Astrocyte (in vitro differentiated cells and primary cell): ENCODE results near the gene SLC25A10. TPM values are rescaled to one million over a fixed set of nuclear protein-coding genes. Genes with fewer than 3 reads are reported as not detected.

Experiments
- DNase-seq: peaks from one replicate; pipeline ENCODE4 v3.0.0-alpha.2; 2010; ENCODE audit warnings: low read depth
- FAIRE-seq: peaks from 2 replicates; lab custom pipeline; 2011; peaks lifted over from hg19 to GRCh38; lab: Jason Lieb, UNC
- H2AFZ ChIP-seq: 2 replicates; pipeline ENCODE4 v1.6.0; 2012; ENCODE audit warnings: low read depth, low read length, inconsistent platforms
- H3K27ac ChIP-seq: 2 replicates; pipeline ENCODE4 v1.5.1; 2011; ENCODE audit warnings: low read depth, low read length, inconsistent platforms
- H3K27me3 ChIP-seq: 2 replicates; pipeline ENCODE4 v1.6.0; 2011; ENCODE audit warnings: low read length, inconsistent platforms; ENCODE audit not compliant: insufficient read depth
- H3K36me3 ChIP-seq: 2 replicates; pipeline ENCODE4 v1.5.1; 2011; ENCODE audit warnings: low read length, inconsistent platforms; ENCODE audit not compliant: insufficient read depth
- H3K4me1 ChIP-seq: 2 replicates; pipeline ENCODE4 v1.5.1; 2011; ENCODE audit warnings: low read length, inconsistent platforms; ENCODE audit not compliant: insufficient read depth
- H3K4me2 ChIP-seq: 2 replicates; pipeline ENCODE4 v1.6.0; 2012; ENCODE audit warnings: low read length, inconsistent platforms
- H3K4me3 ChIP-seq: 2 replicates; pipeline ENCODE4 v1.5.1; 2011; ENCODE audit warnings: low read depth, mild to moderate bottlenecking, low read length, inconsistent platforms; ENCODE audit not compliant: insufficient read depth
- H3K79me2 ChIP-seq: 2 replicates; pipeline ENCODE4 v1.6.0; 2012; ENCODE audit warnings: mild to moderate bottlenecking, low read length, inconsistent platforms; ENCODE audit not compliant: insufficient read depth
- H3K9ac ChIP-seq: 2 replicates; pipeline ENCODE4 v1.6.0; 2012; ENCODE audit warnings: mild to moderate bottlenecking, low read length, inconsistent platforms
- H3K9me3 ChIP-seq: 2 replicates; pipeline ENCODE4 v1.5.1; 2012; ENCODE audit warnings: low read depth, mild to moderate bottlenecking, low read length, inconsistent platforms; ENCODE audit not compliant: insufficient read depth
- H4K20me1 ChIP-seq: 2 replicates; pipeline ENCODE4 v1.6.0; 2012; ENCODE audit warnings: low read length, inconsistent platforms; ENCODE audit not compliant: insufficient read depth
- H3K27ac Mint-ChIP-seq: one replicate; pipeline ENCODE4 v1.8.0; 2021; ENCODE audit warnings: mild to moderate bottlenecking, mixed read lengths; ENCODE audit not compliant: unreplicated experiment
- H3K27me3 Mint-ChIP-seq: one replicate; pipeline ENCODE4 v1.8.0; 2021; ENCODE audit warnings: low read depth, mixed read lengths; ENCODE audit not compliant: unreplicated experiment
- H3K36me3 Mint-ChIP-seq: one replicate; pipeline ENCODE4 v1.8.0; 2021; ENCODE audit warnings: low read depth, mixed read lengths; ENCODE audit not compliant: unreplicated experiment
- H3K4me1 Mint-ChIP-seq: one replicate; pipeline ENCODE4 v1.8.0; 2021; ENCODE audit warnings: low read depth, mixed read lengths; ENCODE audit not compliant: unreplicated experiment
- H3K4me3 Mint-ChIP-seq: one replicate; pipeline ENCODE4 v1.8.0; 2021; ENCODE audit warnings: mild to moderate bottlenecking, moderate library complexity, mixed read lengths; ENCODE audit not compliant: unreplicated experiment
- H3K9me3 Mint-ChIP-seq: one replicate; pipeline ENCODE4 v1.8.0; 2021; ENCODE audit warnings: mild to moderate bottlenecking, mixed read lengths; ENCODE audit not compliant: unreplicated experiment
- EZH2 ChIP-seq: IDR thresholded peaks from 2 replicates; pipeline ENCODE4 v1.6.1; 2012; ENCODE audit warnings: mild to moderate bottlenecking, low read length, inconsistent platforms; ENCODE audit not compliant: insufficient read depth
- total RNA-seq: library from RNA; stranded (reverse); gene quantifications from 2 replicates; pipeline ENCODE4 v1.2.1, GENCODE V29; 2021
- TF ChIP-seq, protein P1 (sequence below): IDR thresholded peaks from 2 replicates; pipeline ENCODE4 v1.5.1; 2011; ENCODE audit warnings: low read depth, mild to moderate bottlenecking, inconsistent platforms, low read length, moderate library complexity; ENCODE audit not compliant: insufficient read depth

Gene SLC25A10
- total RNA-seq, 1 donor from 2014 or later: 9.3 TPM

DNA sequence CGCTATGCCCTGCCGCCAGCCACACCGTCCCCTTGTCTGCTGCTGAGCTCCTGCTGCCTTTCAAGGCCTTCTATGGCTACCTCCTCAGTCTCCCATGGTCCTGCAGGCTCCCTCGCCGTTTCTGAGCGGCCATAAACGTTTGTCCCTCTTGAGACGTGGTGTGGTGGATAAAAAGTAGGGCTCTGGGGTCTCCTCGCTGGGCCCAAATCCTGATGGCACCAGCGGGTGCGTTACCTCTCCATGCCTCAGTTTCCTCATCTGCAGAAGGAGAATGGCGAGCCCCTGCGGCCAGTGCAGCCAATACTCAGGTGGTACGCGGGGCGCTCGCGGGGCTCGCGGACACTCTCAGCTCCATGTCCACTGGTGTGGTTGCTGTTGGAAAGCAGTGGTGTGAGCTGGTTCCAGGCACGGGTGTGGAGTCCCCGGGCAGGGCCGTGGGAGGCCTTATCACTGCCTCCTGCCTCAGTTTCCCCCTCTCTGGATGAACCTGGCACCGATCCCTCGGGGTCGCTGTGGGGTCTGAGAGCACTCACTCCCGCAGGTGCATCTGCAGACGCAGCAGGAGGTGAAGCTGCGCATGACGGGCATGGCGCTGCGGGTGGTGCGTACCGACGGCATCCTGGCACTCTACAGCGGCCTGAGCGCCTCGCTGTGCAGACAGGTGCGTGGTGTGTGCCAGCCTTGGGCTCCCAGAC, 2.5 kb downstream of the SLC25A10 start:
- H3K36me3 Mint-ChIP-seq: no peaks in the 10 kb centered on the region
- Histone ChIP-seq H3K4me1 (peaks cover 34% of the 10 kb centered on the region), H3K36me3 (no peaks in the 10 kb centered on the region), H3K4me3 (no peak overlapping the region), H3K4me2 (no peak overlapping the region), H3K79me2 (peaks cover 13% of the 10 kb centered on the region), H3K27me3 (no peaks in the 10 kb centered on the region), H2AFZ (no peak overlapping the region), H4K20me1 (peaks cover 26% of the 10 kb centered on the region), H3K27ac (no peak overlapping the region), H3K9ac (no peak overlapping the region), H3K9me3 (no peaks in the 10 kb centered on the region)
- DNase-seq (no peak), FAIRE-seq (no peak)
- no peaks in the 10 kb centered on the region for H3K9me3 Mint-ChIP-seq
- H3K4me3 Mint-ChIP-seq: no peak overlapping the region
- no peak overlapping the region for H3K27ac Mint-ChIP-seq
- TF ChIP-seq, protein P1, sequence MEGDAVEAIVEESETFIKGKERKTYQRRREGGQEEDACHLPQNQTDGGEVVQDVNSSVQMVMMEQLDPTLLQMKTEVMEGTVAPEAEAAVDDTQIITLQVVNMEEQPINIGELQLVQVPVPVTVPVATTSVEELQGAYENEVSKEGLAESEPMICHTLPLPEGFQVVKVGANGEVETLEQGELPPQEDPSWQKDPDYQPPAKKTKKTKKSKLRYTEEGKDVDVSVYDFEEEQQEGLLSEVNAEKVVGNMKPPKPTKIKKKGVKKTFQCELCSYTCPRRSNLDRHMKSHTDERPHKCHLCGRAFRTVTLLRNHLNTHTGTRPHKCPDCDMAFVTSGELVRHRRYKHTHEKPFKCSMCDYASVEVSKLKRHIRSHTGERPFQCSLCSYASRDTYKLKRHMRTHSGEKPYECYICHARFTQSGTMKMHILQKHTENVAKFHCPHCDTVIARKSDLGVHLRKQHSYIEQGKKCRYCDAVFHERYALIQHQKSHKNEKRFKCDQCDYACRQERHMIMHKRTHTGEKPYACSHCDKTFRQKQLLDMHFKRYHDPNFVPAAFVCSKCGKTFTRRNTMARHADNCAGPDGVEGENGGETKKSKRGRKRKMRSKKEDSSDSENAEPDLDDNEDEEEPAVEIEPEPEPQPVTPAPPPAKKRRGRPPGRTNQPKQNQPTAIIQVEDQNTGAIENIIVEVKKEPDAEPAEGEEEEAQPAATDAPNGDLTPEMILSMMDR: no peak
- no peak for TF ChIP-seq EZH2
- peaks cover 7% of the 10 kb centered on the region for H3K4me1 Mint-ChIP-seq
- H3K27me3 Mint-ChIP-seq: no peaks in the 10 kb centered on the region

DNA sequence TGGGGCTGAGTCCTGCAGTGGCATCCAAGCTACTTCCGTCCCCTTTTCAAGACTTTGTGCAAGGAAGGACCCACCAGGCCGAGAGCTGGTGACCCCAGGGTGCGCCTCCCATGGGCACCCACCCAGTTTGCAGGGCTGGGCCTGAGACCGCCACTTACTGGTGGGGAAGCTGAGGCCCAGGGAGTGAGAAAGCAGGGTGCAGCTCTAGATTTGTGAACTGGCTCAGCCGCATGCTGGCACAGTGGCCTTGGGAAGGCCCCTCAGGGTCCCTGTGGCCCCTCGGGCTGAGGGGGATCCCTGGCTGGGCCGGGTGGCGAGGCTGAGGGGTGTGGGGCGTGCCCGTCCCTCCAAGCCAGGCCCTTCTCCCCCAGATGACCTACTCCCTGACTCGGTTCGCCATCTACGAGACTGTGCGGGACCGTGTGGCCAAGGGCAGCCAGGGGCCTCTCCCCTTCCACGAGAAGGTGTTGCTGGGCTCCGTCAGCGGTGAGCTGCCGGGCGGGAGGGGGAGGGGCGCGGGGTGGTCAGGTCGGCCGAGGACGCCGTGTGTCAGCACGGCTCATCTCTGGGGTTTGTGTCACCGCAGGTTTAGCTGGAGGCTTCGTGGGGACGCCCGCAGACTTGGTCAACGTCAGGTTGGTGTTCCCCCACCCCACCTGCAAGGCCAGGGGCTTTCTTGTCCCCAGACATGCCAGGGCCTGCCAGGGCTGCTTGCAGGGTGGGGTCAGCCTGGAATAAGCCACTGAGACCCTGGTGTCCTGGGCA, 3.2 kb downstream of the SLC25A10 start:
- Histone ChIP-seq H3K4me3 (no peak overlapping the region), H3K79me2 (peaks cover 13% of the 10 kb centered on the region), H2AFZ (no peak overlapping the region), H3K9me3 (no peaks in the 10 kb centered on the region), H3K4me1 (peaks cover 30% of the 10 kb centered on the region), H3K4me2 (no peak overlapping the region), H4K20me1 (peaks cover 20% of the 10 kb centered on the region), H3K36me3 (no peaks in the 10 kb centered on the region), H3K27ac (no peak overlapping the region), H3K27me3 (no peaks in the 10 kb centered on the region), H3K9ac (no peak overlapping the region)
- no peak for DNase-seq
- H3K9me3 Mint-ChIP-seq: no peaks in the 10 kb centered on the region
- H3K36me3 Mint-ChIP-seq: no peaks in the 10 kb centered on the region
- H3K4me1 Mint-ChIP-seq: peaks cover 7% of the 10 kb centered on the region
- H3K27me3 Mint-ChIP-seq: no peaks in the 10 kb centered on the region
- no peak for TF ChIP-seq EZH2
- TF ChIP-seq, protein P1: no peak
- no peak overlapping the region for H3K4me3 Mint-ChIP-seq
- H3K27ac Mint-ChIP-seq: no peak overlapping the region
- FAIRE-seq: no peak
